Type B pancreatic cell (in vitro differentiated cells): Measurements from ENCODE around the gene SERPINC1. TPM values are rescaled to one million over a fixed set of nuclear protein-coding genes. Genes with fewer than 3 reads are reported as not detected.
A peak's percentile ranks its signal among the peaks of the same experiment; 100 is the strongest.
"Not testable (repeated sequence)": the region's sequence is repeated elsewhere in the genome, so short reads cannot be mapped to it uniquely, and the experiment has no call there.

Source experiments
- DNase-seq: peaks from one replicate; pipeline ENCODE4 v3.0.0; 2021; ENCODE audit warnings: mixed read lengths; ENCODE audit not compliant: unreplicated experiment; ENCODE audit errors: extremely low spot score
- H3K27ac Mint-ChIP-seq: 2 replicates; pipeline ENCODE4 v1.8.0; 2021; ENCODE audit warnings: mild to moderate bottlenecking, mixed read lengths
- H3K27me3 Mint-ChIP-seq: 2 replicates; pipeline ENCODE4 v1.8.0; 2021; ENCODE audit warnings: mixed read lengths
- H3K36me3 Mint-ChIP-seq: 2 replicates; pipeline ENCODE4 v1.8.0; 2021; ENCODE audit warnings: mixed read lengths
- H3K4me1 Mint-ChIP-seq: one replicate; pipeline ENCODE4 v1.8.0; 2021; ENCODE audit warnings: mixed read lengths; ENCODE audit not compliant: unreplicated experiment
- H3K4me3 Mint-ChIP-seq: 2 replicates; pipeline ENCODE4 v1.8.0; 2021; ENCODE audit warnings: mild to moderate bottlenecking, mixed read lengths
- H3K9me3 Mint-ChIP-seq: 2 replicates; pipeline ENCODE4 v1.8.0; 2021; ENCODE audit warnings: mixed read lengths
- CTCF ChIP-seq: fragments of 200-600 bp; sonication (generic); conservative IDR thresholded peaks from 2 replicates; pipeline ENCODE4 v1.5.0; 2021; ENCODE audit warnings: antibody characterized with exemption, mild to moderate bottlenecking
- total RNA-seq: library from RNA; stranded (reverse); gene quantifications from 2 replicates; pipeline ENCODE4 v1.2.1, GENCODE V29; 2021; ENCODE audit warnings: low replicate concordance

Gene SERPINC1
- total RNA-seq, 1 donor from 2014 or later, result not detected

- Mint-ChIP-seq H3K27ac (peak overlapping the region; percentile 99), H3K36me3 (peaks cover 47% of the 10 kb centered on the region), H3K27me3 (peaks cover 4% of the 10 kb centered on the region), H3K4me1 (peaks cover 26% of the 10 kb centered on the region), H3K9me3 (no peaks in the 10 kb centered on the region), H3K4me3 (peak overlapping the region; percentile 100)
- TF ChIP-seq CTCF, result no peak
- no peak for DNase-seq
These were observed 50.6 kb downstream of the SERPINC1 start for GRCh38 chr1:173866413-173867115.

- TF ChIP-seq CTCF, result no peak
- H3K4me1 Mint-ChIP-seq, result peaks cover 22% of the 10 kb centered on the region
- H3K27ac Mint-ChIP-seq, result peak overlapping the region; percentile 99
- peaks cover 44% of the 10 kb centered on the region for H3K36me3 Mint-ChIP-seq
- DNase-seq, result no peak
- peak overlapping the region; percentile 100 for H3K4me3 Mint-ChIP-seq
- no peaks in the 10 kb centered on the region for H3K9me3 Mint-ChIP-seq
- peaks cover 4% of the 10 kb centered on the region for H3K27me3 Mint-ChIP-seq
These were observed 51.5 kb downstream of the SERPINC1 start for GRCh38 chr1:173865468-173866164.

- Mint-ChIP-seq H3K27ac (peak overlapping the region; percentile 76), H3K9me3 (no peaks in the 10 kb centered on the region), H3K27me3 (peaks cover 4% of the 10 kb centered on the region), H3K4me3 (peak overlapping the region; percentile 72), H3K4me1 (peaks cover 18% of the 10 kb centered on the region), H3K36me3 (peaks cover 45% of the 10 kb centered on the region)
- DNase-seq, result no peak
- TF ChIP-seq CTCF, result no peak
These were observed 52.8 kb downstream of the SERPINC1 start for GRCh38 chr1:173864179-173864867.

GRCh38 chr1:173863224-173864161 lies 53.6 kb downstream of the SERPINC1 start:
- H3K4me1 Mint-ChIP-seq, result peaks cover 13% of the 10 kb centered on the region
- TF ChIP-seq CTCF, result no peak
- peaks cover 4% of the 10 kb centered on the region for H3K27me3 Mint-ChIP-seq
- no peak for DNase-seq
- no peaks in the 10 kb centered on the region for H3K9me3 Mint-ChIP-seq
- peak overlapping the region; percentile 72 for H3K4me3 Mint-ChIP-seq
- peaks cover 45% of the 10 kb centered on the region for H3K36me3 Mint-ChIP-seq
- peak overlapping the region; percentile 76 for H3K27ac Mint-ChIP-seq

DNA sequence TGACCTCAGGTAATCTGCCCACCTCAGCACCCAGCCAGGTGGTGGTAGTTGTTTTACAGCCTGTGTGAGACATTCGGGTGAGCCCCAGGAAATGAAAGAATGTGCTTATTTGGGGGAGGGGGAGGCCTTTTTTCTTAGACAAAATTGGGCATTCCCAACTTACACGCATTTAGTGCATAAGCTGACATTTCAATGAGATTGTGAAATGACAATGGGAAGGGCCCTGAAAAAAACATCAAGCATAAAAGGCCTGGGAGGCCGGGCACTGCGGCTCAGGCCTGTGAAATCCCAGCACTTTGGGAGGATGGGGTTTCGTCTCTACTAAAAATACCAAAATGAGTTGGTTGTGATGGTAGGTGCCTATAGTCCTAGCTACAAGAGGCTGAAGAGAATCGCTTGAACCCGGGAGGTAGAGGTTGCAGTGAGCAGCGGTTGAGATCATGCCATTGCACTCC lies 54.3 kb downstream of the SERPINC1 start:
- Mint-ChIP-seq H3K27ac (peak overlapping the region; percentile 76), H3K4me3 (no peak overlapping the region), H3K27me3 (peaks cover 2% of the 10 kb centered on the region), H3K9me3 (no peaks in the 10 kb centered on the region), H3K4me1 (peaks cover 13% of the 10 kb centered on the region), H3K36me3 (peaks cover 47% of the 10 kb centered on the region)
- no peak for DNase-seq
- TF ChIP-seq CTCF, result no peak

DNA sequence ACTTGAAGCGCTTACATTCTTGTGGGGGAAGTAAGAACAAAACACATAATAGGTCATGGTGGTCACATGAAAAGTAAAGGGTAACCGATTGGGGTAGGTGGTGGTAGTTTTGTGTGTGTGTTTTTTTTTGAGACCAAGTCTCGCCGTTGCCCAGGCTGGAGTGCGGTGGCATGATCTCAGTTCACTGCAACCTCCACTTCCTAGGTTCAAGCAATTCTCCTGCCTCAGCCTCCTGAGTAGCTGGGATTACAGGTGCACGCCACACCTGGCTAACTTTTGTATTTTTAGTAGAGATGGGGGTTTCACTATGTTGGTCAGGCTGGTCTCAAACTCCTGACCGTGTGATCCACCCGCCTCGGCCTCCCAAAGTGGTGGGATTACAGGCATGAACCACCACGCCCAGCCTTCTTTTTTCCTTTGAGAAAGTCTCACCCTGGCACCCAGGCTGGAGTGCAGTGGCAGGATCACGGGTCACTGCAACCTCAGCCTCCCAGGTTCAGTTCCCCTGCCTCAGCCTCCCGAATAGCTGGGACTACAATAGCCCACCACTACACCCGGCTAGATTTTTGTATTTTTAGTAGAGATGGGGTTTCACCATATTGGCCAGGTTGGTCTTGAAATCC lies 54.9 kb downstream of the SERPINC1 start:
- Mint-ChIP-seq H3K36me3 (peaks cover 49% of the 10 kb centered on the region), H3K4me1 (peaks cover 13% of the 10 kb centered on the region), H3K27ac (peak overlapping the region; percentile 76)
- H3K27me3 Mint-ChIP-seq, H3K4me3 Mint-ChIP-seq, DNase-seq, H3K9me3 Mint-ChIP-seq: not testable (repeated sequence)
